Measurements from ENCODE around the gene ZDHHC11. TPM values are rescaled to one million over a fixed set of nuclear protein-coding genes. Genes with fewer than 3 reads are reported as not detected.
A peak's percentile ranks its signal among the peaks of the same experiment; 100 is the strongest.

The ZDHHC11 gene
- total RNA-seq, 1 experiment from 2014 or later = 26.0 TPM

DNA sequence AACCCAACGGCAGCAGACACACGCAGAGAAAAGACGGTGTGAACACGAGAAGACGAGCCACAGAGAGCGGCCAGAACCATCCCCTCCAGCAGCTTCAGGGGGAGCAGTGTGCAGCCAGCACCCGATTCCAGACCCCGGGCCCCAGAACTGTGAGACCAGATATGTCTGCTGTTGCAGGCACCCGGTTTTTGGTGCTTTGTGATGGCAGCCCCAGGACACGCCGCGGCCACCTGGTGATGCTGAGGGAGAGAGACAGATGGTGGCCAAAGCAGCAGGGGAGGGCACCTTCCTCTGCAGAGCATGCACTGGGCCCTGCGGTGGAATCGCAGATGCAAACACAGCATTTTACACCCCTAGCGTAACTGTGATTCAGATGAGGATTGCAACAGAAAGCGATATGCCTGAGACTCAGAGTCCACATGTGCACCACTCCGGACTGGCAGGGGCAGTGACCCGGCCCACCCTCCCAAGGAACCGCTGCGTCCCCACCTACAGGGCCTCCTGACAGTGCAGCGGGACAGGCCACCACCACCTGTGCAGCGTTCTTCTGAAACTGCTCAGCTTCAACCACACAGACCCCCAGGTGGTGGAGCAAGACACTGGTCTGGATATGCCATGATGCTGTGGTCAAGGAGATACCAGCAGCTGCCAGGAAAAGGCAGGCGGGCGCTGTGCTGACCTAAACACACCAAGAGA is 90.3 kb downstream of the ZDHHC11 start:
- TF ChIP-seq EZH2phosphoT487 (IDR thresholded peaks at IDR 0.05; ENCODE audit: borderline replicate concordance, low read length) (no peak), EZH2 (IDR thresholded peaks at IDR 0.05; ENCODE audit: low read length, unreplicated experiment) (no peak)
- TF ChIP-seq, protein P1, sequence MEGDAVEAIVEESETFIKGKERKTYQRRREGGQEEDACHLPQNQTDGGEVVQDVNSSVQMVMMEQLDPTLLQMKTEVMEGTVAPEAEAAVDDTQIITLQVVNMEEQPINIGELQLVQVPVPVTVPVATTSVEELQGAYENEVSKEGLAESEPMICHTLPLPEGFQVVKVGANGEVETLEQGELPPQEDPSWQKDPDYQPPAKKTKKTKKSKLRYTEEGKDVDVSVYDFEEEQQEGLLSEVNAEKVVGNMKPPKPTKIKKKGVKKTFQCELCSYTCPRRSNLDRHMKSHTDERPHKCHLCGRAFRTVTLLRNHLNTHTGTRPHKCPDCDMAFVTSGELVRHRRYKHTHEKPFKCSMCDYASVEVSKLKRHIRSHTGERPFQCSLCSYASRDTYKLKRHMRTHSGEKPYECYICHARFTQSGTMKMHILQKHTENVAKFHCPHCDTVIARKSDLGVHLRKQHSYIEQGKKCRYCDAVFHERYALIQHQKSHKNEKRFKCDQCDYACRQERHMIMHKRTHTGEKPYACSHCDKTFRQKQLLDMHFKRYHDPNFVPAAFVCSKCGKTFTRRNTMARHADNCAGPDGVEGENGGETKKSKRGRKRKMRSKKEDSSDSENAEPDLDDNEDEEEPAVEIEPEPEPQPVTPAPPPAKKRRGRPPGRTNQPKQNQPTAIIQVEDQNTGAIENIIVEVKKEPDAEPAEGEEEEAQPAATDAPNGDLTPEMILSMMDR (conservative IDR thresholded peaks at IDR 0.05; ENCODE audit: low read depth, low read length) = no peak
- Histone ChIP-seq H3K36me3 (ENCODE audit: low read depth, low read length) (no peaks in the 10 kb centered on the region), H3K79me2 (ENCODE audit: low read length) (no peaks in the 10 kb centered on the region), H3K9me2 (replicated peaks; ENCODE audit: low read length) (no peaks in the 10 kb centered on the region), H3K9ac (ENCODE audit: low read length) (no peak overlapping the region), H4K20me1 (ENCODE audit: low read length) (no peaks in the 10 kb centered on the region), H3K27ac (ENCODE audit: low read length) (no peak overlapping the region), H3K9me3 (ENCODE audit: low read length) (no peaks in the 10 kb centered on the region), H3K27me3 (ENCODE audit: low read length) (no peaks in the 10 kb centered on the region), H3K4me1 (ENCODE audit: insufficient read depth, low read length) (peaks cover 11% of the 10 kb centered on the region), H3K4me2 (ENCODE audit: low read length) (no peak overlapping the region), H3K4me3 (ENCODE audit: low read length) (no peak overlapping the region), H2AFZ (ENCODE audit: low read length) (no peak overlapping the region), H3F3A (ENCODE audit: low read length, unreplicated experiment) (no peaks in the 10 kb centered on the region)
- ChIA-PET POLR2A (ENCODE audit: unreplicated experiment) (no interaction called here), CTCF (no interaction called here)
- intact Hi-C loops (cut with micrococcal nuclease) = no loop called here
- DNase-seq = no peak
- BruUV-seq (replicated peaks) = no TSS peak
- ATAC-seq = no peak

DNA sequence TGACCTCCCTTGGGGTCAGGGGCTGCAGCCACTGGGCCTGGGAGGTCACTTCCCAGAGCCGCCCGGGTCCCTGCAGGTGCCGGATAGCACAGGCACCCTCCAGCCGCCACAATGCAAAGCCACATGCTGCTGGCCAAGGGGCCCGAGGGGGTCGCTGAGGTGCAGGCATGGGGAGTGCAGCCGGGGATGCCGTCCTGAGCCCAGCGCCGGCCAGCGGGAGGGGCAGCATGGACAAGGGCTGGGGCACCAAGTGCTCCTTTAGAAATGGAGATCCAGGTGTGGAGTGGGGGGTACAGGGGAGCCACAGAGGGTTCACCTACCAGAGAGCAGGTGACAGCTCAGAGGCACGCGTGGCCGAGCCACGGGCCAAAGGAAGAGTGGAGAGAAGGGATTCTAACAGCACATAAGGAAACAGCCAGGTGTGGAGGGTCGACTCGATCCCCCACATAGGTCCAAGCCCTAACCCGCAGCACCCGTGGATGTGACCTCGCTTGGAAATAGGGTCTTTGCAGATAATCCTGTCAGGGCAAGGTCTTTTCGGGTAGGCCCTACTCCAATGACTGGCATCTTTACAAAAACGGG is 90.9 kb downstream of the ZDHHC11 start:
- Histone ChIP-seq H3F3A (ENCODE audit: low read length, unreplicated experiment) (no peaks in the 10 kb centered on the region), H3K79me2 (ENCODE audit: low read length) (no peaks in the 10 kb centered on the region), H3K9me3 (ENCODE audit: low read length) (no peaks in the 10 kb centered on the region), H3K9ac (ENCODE audit: low read length) (no peak overlapping the region), H3K4me1 (ENCODE audit: insufficient read depth, low read length) (peaks cover 11% of the 10 kb centered on the region), H2AFZ (ENCODE audit: low read length) (no peak overlapping the region), H3K36me3 (ENCODE audit: low read depth, low read length) (no peaks in the 10 kb centered on the region), H3K27me3 (ENCODE audit: low read length) (no peaks in the 10 kb centered on the region), H3K9me2 (replicated peaks; ENCODE audit: low read length) (no peaks in the 10 kb centered on the region), H3K4me3 (ENCODE audit: low read length) (no peak overlapping the region), H3K27ac (ENCODE audit: low read length) (no peak overlapping the region), H4K20me1 (ENCODE audit: low read length) (no peaks in the 10 kb centered on the region), H3K4me2 (ENCODE audit: low read length) (no peak overlapping the region)
- TF ChIP-seq, protein P1 (conservative IDR thresholded peaks at IDR 0.05; ENCODE audit: low read depth, low read length) = no peak
- TF ChIP-seq EZH2 (IDR thresholded peaks at IDR 0.05; ENCODE audit: low read length, unreplicated experiment) (no peak), EZH2phosphoT487 (IDR thresholded peaks at IDR 0.05; ENCODE audit: borderline replicate concordance, low read length) (no peak)
- DNase-seq = no peak
- ATAC-seq = no peak
- CTCF ChIA-PET = no interaction called here
- POLR2A ChIA-PET (ENCODE audit: unreplicated experiment) = no interaction called here
- intact Hi-C loops (cut with micrococcal nuclease) = no loop called here
- BruUV-seq (replicated peaks) = no TSS peak

- intact Hi-C loops (cut with micrococcal nuclease) = no loop called here
- Histone ChIP-seq H3K9ac (ENCODE audit: low read length) (no peak overlapping the region), H3K4me3 (ENCODE audit: low read length) (peak overlapping the region; percentile 23; the same call in 1 of the 2 replicates), H3K9me2 (replicated peaks; ENCODE audit: low read length) (no peaks in the 10 kb centered on the region), H4K20me1 (ENCODE audit: low read length) (no peaks in the 10 kb centered on the region), H2AFZ (ENCODE audit: low read length) (peak overlapping the region; percentile 35; the same call in 1 of the 2 replicates), H3K4me2 (ENCODE audit: low read length) (peak overlapping the region; percentile 72), H3K79me2 (ENCODE audit: low read length) (no peaks in the 10 kb centered on the region), H3K4me1 (ENCODE audit: insufficient read depth, low read length) (peaks cover 11% of the 10 kb centered on the region), H3K36me3 (ENCODE audit: low read depth, low read length) (no peaks in the 10 kb centered on the region), H3K27ac (ENCODE audit: low read length) (no peak overlapping the region), H3K9me3 (ENCODE audit: low read length) (no peaks in the 10 kb centered on the region), H3K27me3 (ENCODE audit: low read length) (no peaks in the 10 kb centered on the region), H3F3A (ENCODE audit: low read length, unreplicated experiment) (no peaks in the 10 kb centered on the region)
- POLR2A ChIA-PET (ENCODE audit: unreplicated experiment) = no interaction called here
- TF ChIP-seq, protein P1 (conservative IDR thresholded peaks at IDR 0.05; ENCODE audit: low read depth, low read length) = no peak
- TF ChIP-seq EZH2phosphoT487 (IDR thresholded peaks at IDR 0.05; ENCODE audit: borderline replicate concordance, low read length) = no peak
- TF ChIP-seq EZH2 (IDR thresholded peaks at IDR 0.05; ENCODE audit: low read length, unreplicated experiment) = no peak
- CTCF ChIA-PET = no interaction called here
- no TSS peak for BruUV-seq (replicated peaks)
- ATAC-seq = peak; percentile 71
- peak; percentile 57 for DNase-seq
These were observed 91.6 kb downstream of the ZDHHC11 start for GRCh38 chr5:759111-759751.
